GM12878 (cell line): Measurements from ENCODE around the gene CXADR. TPM values are rescaled to one million over a fixed set of nuclear protein-coding genes. Genes with fewer than 3 reads are reported as not detected.

ENCODE experiments used
- ATAC-seq: fragments of 200-7000 bp; cut with Tn5 transposase; 3 replicates; pipeline ENCODE4 v1.9.1; 2020; ENCODE audit warnings: mild to moderate bottlenecking, moderate library complexity
- BruUV-seq: library from RNA; stranded (reverse); fragments of 400-500 nt; replicated peaks from 2 replicates; lab custom pipeline; 2021; lab: Mats Ljungman, UMichigan
- CTCF ChIA-PET: fragments of 300-600 bp; sonication (Branson Sonifier 250); formaldehyde crosslinking; extraction: SDS; loops from one replicate; lab custom pipeline; 2021; ENCODE audit warnings: inconsistent platforms; lab: Yijun Ruan, JAX
- POLR2A ChIA-PET: fragments of 350-600 bp; formaldehyde crosslinking; extraction: SDS; loops from one replicate; lab custom pipeline; 2021; ENCODE audit warnings: inconsistent platforms; lab: Charles Lee
- RAD21 ChIA-PET: fragments of 300-600 bp; sonication (Branson Sonifier 250); formaldehyde crosslinking; loops from one replicate; lab custom pipeline; 2023; ENCODE audit warnings: antibody characterized with exemption; ENCODE audit not compliant: unreplicated experiment; lab: Charles Lee
- SMC1A ChIA-PET: fragments of 300-600 bp; sonication (Branson Sonifier 250); formaldehyde crosslinking; loops from one replicate; lab custom pipeline; 2023; ENCODE audit not compliant: unreplicated experiment, uncharacterized antibody; lab: Charles Lee
- DNase-seq: peaks from one replicate; pipeline ENCODE4 v3.0.0-alpha.2; 2011; ENCODE audit warnings: low read depth, low spot score
- FAIRE-seq: peaks from 3 replicates; lab custom pipeline; 2011; peaks lifted over from hg19 to GRCh38; lab: Jason Lieb, UNC
- H2AFZ ChIP-seq: 2 replicates; pipeline ENCODE4 v1.6.0; 2011; ENCODE audit warnings: low read depth, low read length, control low read depth; ENCODE audit not compliant: control insufficient read depth
- H3K27ac ChIP-seq: 2 replicates; pipeline ENCODE4 v1.5.1; 2011; ENCODE audit warnings: control low read depth; ENCODE audit not compliant: control insufficient read depth, insufficient read depth
- H3K27me3 ChIP-seq, 2 experiments: replicated peaks in 1 of 2; 2 replicates each; pipeline versions ENCODE4 v1.6.0 to v1.6.1; 2011; ENCODE audit warnings: low read length in 1 of 2; ENCODE audit not compliant: control insufficient read depth in 2 of 2, insufficient read depth in 2 of 2
- H3K36me3 ChIP-seq, 2 experiments: 2 replicates each; pipeline ENCODE4 v1.5.1; 2011; ENCODE audit warnings: low read length in 1 of 2; ENCODE audit not compliant: control insufficient read depth in 2 of 2, insufficient read depth in 2 of 2
- H3K4me1 ChIP-seq: 2 replicates; pipeline ENCODE4 v1.6.1; 2011; ENCODE audit warnings: mild to moderate bottlenecking, low read length, moderate library complexity, mixed read lengths; ENCODE audit not compliant: control insufficient read depth, insufficient read depth
- H3K4me2 ChIP-seq: 2 replicates; pipeline ENCODE4 v1.6.0; 2011; ENCODE audit warnings: control low read depth; ENCODE audit not compliant: control insufficient read depth, insufficient read depth
- H3K4me3 ChIP-seq: fragments of 200-600 bp; sonication (generic); 2 replicates; pipeline ENCODE4 v1.5.1; 2016
- H3K79me2 ChIP-seq: 2 replicates; pipeline ENCODE4 v1.6.0; 2011; ENCODE audit warnings: low read length; ENCODE audit not compliant: control insufficient read depth, insufficient read depth
- H3K9ac ChIP-seq: 2 replicates; pipeline ENCODE4 v1.8.0; 2011; ENCODE audit warnings: low read length, control low read depth, mixed read lengths; ENCODE audit not compliant: control insufficient read depth, insufficient read depth
- H3K9me3 ChIP-seq: replicated peaks from 3 replicates; pipeline ENCODE4 v1.5.1; 2011; ENCODE audit warnings: mild to moderate bottlenecking, low read length; ENCODE audit not compliant: control insufficient read depth, insufficient read depth
- H4K20me1 ChIP-seq: 2 replicates; pipeline ENCODE4 v1.6.0; 2011; ENCODE audit not compliant: control insufficient read depth, insufficient read depth
- BHLHE40 ChIP-seq, 2 experiments: fragments of 450-650 bp in 1 of 2; IDR thresholded peaks; 2 replicates each; pipeline ENCODE4 v1.6.1; 2011 to 2017; ENCODE audit warnings: low read depth in 2 of 2, borderline replicate concordance in 1 of 2, improper control_type of control experiment in 1 of 2, low read length in 1 of 2, mild to moderate bottlenecking in 1 of 2
- CBFB ChIP-seq: IDR thresholded peaks from 2 replicates; pipeline ENCODE4 v1.6.1; 2016; ENCODE audit warnings: antibody characterized with exemption, low read depth
- CHD2 ChIP-seq: IDR thresholded peaks from 2 replicates; pipeline ENCODE4 v1.6.1; 2011; ENCODE audit warnings: low read depth, low read length, improper control_type of control experiment, borderline replicate concordance
- FOXM1 ChIP-seq: IDR thresholded peaks from 2 replicates; pipeline ENCODE4 v1.6.1; 2012; ENCODE audit warnings: low read depth, mild to moderate bottlenecking, inconsistent platforms, low read length, moderate library complexity
- PAX5 ChIP-seq: IDR thresholded peaks from 2 replicates; pipeline ENCODE4 v1.6.1; 2011; ENCODE audit warnings: low read depth, low read length, borderline replicate concordance
- PML ChIP-seq: IDR thresholded peaks from 2 replicates; pipeline ENCODE4 v1.6.1; 2012; ENCODE audit warnings: low read length, inconsistent platforms
- RAD21 ChIP-seq: IDR thresholded peaks from 2 replicates; pipeline ENCODE4 v1.6.1; 2011; ENCODE audit warnings: mild to moderate bottlenecking, low read depth, low read length, moderate library complexity; ENCODE audit not compliant: insufficient read depth
- RB1 ChIP-seq: fragments of 450-650 bp; formaldehyde crosslinking; IDR thresholded peaks from 2 replicates; pipeline ENCODE4 v1.6.1; 2017; ENCODE audit warnings: mild to moderate bottlenecking, borderline replicate concordance
- SRF ChIP-seq, 2 experiments: IDR thresholded peaks; 2 replicates each; pipeline ENCODE4 v1.6.1; 2011; ENCODE audit warnings: low read depth in 2 of 2, low read length in 2 of 2, mild to moderate bottlenecking in 1 of 2, moderate library complexity in 1 of 2
- YY1 ChIP-seq: IDR thresholded peaks from 2 replicates; pipeline ENCODE4 v1.6.1; 2011; ENCODE audit warnings: low read depth, mild to moderate bottlenecking, low read length
- ZNF207 ChIP-seq: fragments of 450-650 bp; IDR thresholded peaks from 2 replicates; pipeline ENCODE4 v1.6.1; 2014; ENCODE audit warnings: antibody characterized with exemption, mild to moderate bottlenecking, borderline replicate concordance
- WGBS: methylation state at CpG from one replicate; pipeline ENCODE4 v1.1.6; 2016; ENCODE audit warnings: low lambda C conversion rate; ENCODE audit not compliant: insufficient replicate concordance, insufficient coverage; ENCODE audit errors: missing lambda C conversion rate; 5-methylcytosine and 5-hydroxymethylcytosine counted together
- in situ Hi-C: fragments of 300-500 bp; cut with MboI; formaldehyde crosslinking; loops from 9 replicates; pipeline ENCODE4 v1.14.3; 2018; ENCODE audit warnings: mixed read lengths
- intact Hi-C: fragments of 100-400 bp; cut with micrococcal nuclease; formaldehyde crosslinking; loops from one replicate; pipeline ENCODE4 v1.14.2; 2022; ENCODE audit not compliant: unreplicated experiment
- polyA plus RNA-seq, 11 experiments: library from polyadenylated mRNA; depleted of rRNA in 4 of 11; unstranded in 6 of 11; stranded (reverse) in 5 of 11; fragments of >200 nt; fragmentation: Nextera tagmentation in 4 of 11; fragmentation: Illumina TruSeq in 1 of 11; extraction: Ambion mirVana in 4 of 11; extraction: Trizol in 1 of 11; gene quantifications; 1 replicate in 1 of 11; 2 replicates in 10 of 11; pipeline versions ENCODE4 v1.2.1 to v1.2.3, GENCODE V29; 2011 to 2016; ENCODE audit warnings: inconsistent platforms in 2 of 11, missing spikeins in 2 of 11, low read depth in 1 of 11
- total RNA-seq, 4 experiments: library from RNA; depleted of rRNA in 3 of 4; stranded (reverse); fragments of >200 nt in 3 of 4; fragmentation: Illumina TruSeq in 1 of 4; extraction: Trizol in 1 of 4; gene quantifications; 2 replicates each; pipeline versions ENCODE4 v1.2.1 to v1.2.3, GENCODE V29; 2013 to 2021
- TF ChIP-seq, protein P1 (sequence below): IDR thresholded peaks from 2 replicates; pipeline ENCODE4 v1.6.1; 2012; ENCODE audit warnings: low read depth, low read length, improper control_type of control experiment
- TF ChIP-seq, protein P2 (sequence below): fragments of 450-650 bp; IDR thresholded peaks from 2 replicates; pipeline ENCODE4 v1.6.1; 2017; ENCODE audit warnings: mild to moderate bottlenecking, moderate library complexity
- TF ChIP-seq, protein P3 (sequence below): IDR thresholded peaks from 2 replicates; pipeline ENCODE4 v1.6.1; 2011; ENCODE audit warnings: borderline replicate concordance, low read depth, mild to moderate bottlenecking, moderate library complexity, low read length; ENCODE audit not compliant: insufficient read depth, poor library complexity, severe bottlenecking
- TF ChIP-seq, protein P4 (sequence below), 3 experiments: IDR thresholded peaks in 2 of 3; conservative IDR thresholded peaks in 1 of 3; 2 replicates each; pipeline ENCODE4 v1.5.1; 2011; ENCODE audit warnings: low read depth in 3 of 3, low read length in 3 of 3, mild to moderate bottlenecking in 3 of 3, control low read depth in 2 of 3, moderate library complexity in 2 of 3, inconsistent platforms in 1 of 3, mixed read lengths in 1 of 3; ENCODE audit not compliant: control insufficient read depth in 2 of 3, insufficient read depth in 1 of 3; ENCODE audit errors: extremely low read depth in 1 of 3

Gene CXADR
- total and polyA plus RNA-seq, 10 of the 15 experiments (the other 5 are each of a cell fraction or from before 2014, with no cell fraction given): 0.01 to 0.64 (median 0.13) TPM

DNA sequence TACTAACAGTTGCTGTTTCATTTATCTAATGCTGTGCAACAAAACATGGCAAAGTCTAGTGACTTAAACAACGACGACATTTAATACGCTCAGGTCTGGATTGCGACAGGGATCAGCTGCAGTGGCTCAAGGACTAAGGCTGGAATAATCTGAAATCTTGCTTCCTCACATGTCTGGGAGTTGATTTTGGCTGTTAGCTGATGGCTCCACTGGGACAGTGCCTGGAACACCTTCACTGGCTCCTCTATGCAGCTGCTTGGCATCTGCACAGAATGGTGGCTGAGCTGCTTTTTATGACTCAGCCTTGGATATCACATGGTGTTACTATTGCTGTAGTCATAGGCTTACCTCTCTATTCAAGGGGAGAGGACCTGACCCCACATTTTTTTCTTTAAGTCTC, 123.9 kb downstream of the CXADR start:
- TF ChIP-seq, protein P1, sequence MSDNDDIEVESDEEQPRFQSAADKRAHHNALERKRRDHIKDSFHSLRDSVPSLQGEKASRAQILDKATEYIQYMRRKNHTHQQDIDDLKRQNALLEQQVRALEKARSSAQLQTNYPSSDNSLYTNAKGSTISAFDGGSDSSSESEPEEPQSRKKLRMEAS: no peak
- TF ChIP-seq, protein P2, sequence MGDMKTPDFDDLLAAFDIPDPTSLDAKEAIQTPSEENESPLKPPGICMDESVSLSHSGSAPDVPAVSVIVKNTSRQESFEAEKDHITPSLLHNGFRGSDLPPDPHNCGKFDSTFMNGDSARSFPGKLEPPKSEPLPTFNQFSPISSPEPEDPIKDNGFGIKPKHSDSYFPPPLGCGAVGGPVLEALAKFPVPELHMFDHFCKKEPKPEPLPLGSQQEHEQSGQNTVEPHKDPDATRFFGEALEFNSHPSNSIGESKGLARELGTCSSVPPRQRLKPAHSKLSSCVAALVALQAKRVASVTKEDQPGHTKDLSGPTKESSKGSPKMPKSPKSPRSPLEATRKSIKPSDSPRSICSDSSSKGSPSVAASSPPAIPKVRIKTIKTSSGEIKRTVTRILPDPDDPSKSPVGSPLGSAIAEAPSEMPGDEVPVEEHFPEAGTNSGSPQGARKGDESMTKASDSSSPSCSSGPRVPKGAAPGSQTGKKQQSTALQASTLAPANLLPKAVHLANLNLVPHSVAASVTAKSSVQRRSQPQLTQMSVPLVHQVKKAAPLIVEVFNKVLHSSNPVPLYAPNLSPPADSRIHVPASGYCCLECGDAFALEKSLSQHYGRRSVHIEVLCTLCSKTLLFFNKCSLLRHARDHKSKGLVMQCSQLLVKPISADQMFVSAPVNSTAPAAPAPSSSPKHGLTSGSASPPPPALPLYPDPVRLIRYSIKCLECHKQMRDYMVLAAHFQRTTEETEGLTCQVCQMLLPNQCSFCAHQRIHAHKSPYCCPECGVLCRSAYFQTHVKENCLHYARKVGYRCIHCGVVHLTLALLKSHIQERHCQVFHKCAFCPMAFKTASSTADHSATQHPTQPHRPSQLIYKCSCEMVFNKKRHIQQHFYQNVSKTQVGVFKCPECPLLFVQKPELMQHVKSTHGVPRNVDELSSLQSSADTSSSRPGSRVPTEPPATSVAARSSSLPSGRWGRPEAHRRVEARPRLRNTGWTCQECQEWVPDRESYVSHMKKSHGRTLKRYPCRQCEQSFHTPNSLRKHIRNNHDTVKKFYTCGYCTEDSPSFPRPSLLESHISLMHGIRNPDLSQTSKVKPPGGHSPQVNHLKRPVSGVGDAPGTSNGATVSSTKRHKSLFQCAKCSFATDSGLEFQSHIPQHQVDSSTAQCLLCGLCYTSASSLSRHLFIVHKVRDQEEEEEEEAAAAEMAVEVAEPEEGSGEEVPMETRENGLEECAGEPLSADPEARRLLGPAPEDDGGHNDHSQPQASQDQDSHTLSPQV: no peak
- no peak for TF ChIP-seq RAD21
- no peak for TF ChIP-seq SRF (IDR thresholded peaks at IDR 0.05; ENCODE audit: low read depth in 2 of 2, low read length in 2 of 2)
- TF ChIP-seq, protein P3, sequence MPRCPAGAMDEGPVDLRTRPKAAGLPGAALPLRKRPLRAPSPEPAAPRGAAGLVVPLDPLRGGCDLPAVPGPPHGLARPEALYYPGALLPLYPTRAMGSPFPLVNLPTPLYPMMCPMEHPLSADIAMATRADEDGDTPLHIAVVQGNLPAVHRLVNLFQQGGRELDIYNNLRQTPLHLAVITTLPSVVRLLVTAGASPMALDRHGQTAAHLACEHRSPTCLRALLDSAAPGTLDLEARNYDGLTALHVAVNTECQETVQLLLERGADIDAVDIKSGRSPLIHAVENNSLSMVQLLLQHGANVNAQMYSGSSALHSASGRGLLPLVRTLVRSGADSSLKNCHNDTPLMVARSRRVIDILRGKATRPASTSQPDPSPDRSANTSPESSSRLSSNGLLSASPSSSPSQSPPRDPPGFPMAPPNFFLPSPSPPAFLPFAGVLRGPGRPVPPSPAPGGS: no peak
- no peak for TF ChIP-seq ZNF207
- TF ChIP-seq CHD2: no peak
- no peak for TF ChIP-seq RB1
- no peak for TF ChIP-seq BHLHE40 (IDR thresholded peaks at IDR 0.05; ENCODE audit: borderline replicate concordance in 1 of 2, low read depth in 2 of 2, low read length in 1 of 2)
- TF ChIP-seq, protein P4, sequence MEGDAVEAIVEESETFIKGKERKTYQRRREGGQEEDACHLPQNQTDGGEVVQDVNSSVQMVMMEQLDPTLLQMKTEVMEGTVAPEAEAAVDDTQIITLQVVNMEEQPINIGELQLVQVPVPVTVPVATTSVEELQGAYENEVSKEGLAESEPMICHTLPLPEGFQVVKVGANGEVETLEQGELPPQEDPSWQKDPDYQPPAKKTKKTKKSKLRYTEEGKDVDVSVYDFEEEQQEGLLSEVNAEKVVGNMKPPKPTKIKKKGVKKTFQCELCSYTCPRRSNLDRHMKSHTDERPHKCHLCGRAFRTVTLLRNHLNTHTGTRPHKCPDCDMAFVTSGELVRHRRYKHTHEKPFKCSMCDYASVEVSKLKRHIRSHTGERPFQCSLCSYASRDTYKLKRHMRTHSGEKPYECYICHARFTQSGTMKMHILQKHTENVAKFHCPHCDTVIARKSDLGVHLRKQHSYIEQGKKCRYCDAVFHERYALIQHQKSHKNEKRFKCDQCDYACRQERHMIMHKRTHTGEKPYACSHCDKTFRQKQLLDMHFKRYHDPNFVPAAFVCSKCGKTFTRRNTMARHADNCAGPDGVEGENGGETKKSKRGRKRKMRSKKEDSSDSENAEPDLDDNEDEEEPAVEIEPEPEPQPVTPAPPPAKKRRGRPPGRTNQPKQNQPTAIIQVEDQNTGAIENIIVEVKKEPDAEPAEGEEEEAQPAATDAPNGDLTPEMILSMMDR (IDR thresholded peaks at IDR 0.05 in 2 of 3, conservative IDR thresholded peaks at IDR 0.05 in 1 of 3; ENCODE audit: control insufficient read depth in 2 of 3, extremely low read depth in 1 of 3, insufficient read depth in 1 of 3, low read depth in 3 of 3, low read length in 3 of 3): no peak
- TF ChIP-seq PAX5: no peak
- TF ChIP-seq YY1: no peak
- TF ChIP-seq FOXM1: no peak
- no peak for TF ChIP-seq CBFB
- TF ChIP-seq PML: no peak
- TF ChIP-seq, all 136 proteins: peak for 0

More for the DNA sequence above, 123.9 kb downstream of the CXADR start:
- Histone ChIP-seq H3K36me3 (no peaks in the 10 kb centered on the region), H4K20me1 (no peaks in the 10 kb centered on the region), H3K9ac (no peak overlapping the region), H3K9me3 (no peaks in the 10 kb centered on the region), H3K27ac (no peak overlapping the region), H3K4me1 (no peaks in the 10 kb centered on the region), H2AFZ (no peak overlapping the region), H3K4me2 (no peak overlapping the region), H3K4me3 (no peak overlapping the region), H3K27me3 (no peaks in the 10 kb centered on the region), H3K79me2 (no peaks in the 10 kb centered on the region)
- FAIRE-seq (no peak), ATAC-seq (no peak), DNase-seq (no peak)
- POLR2A ChIA-PET: no interaction called here
- CTCF ChIA-PET: interaction anchor here (0.9 kb wide), 1 partner anchor 250 kb away, joined by 3 read pairs; no protein-coding TSS in a partner anchor
- RAD21 ChIA-PET: no interaction called here
- SMC1A ChIA-PET: no interaction called here
- in situ Hi-C loops: no loop called here
- intact Hi-C loops: no loop called here
- BruUV-seq: no TSS peak
- WGBS: 96% methylated on average over 4 of the region's 4 CpGs
